ENCODE measurements around the gene DPEP3. TPM values are rescaled to one million over a fixed set of nuclear protein-coding genes. Genes with fewer than 3 reads are reported as not detected.

The DPEP3 gene
- total RNA-seq, 2 donors from 2014 or later = not detected

DNA sequence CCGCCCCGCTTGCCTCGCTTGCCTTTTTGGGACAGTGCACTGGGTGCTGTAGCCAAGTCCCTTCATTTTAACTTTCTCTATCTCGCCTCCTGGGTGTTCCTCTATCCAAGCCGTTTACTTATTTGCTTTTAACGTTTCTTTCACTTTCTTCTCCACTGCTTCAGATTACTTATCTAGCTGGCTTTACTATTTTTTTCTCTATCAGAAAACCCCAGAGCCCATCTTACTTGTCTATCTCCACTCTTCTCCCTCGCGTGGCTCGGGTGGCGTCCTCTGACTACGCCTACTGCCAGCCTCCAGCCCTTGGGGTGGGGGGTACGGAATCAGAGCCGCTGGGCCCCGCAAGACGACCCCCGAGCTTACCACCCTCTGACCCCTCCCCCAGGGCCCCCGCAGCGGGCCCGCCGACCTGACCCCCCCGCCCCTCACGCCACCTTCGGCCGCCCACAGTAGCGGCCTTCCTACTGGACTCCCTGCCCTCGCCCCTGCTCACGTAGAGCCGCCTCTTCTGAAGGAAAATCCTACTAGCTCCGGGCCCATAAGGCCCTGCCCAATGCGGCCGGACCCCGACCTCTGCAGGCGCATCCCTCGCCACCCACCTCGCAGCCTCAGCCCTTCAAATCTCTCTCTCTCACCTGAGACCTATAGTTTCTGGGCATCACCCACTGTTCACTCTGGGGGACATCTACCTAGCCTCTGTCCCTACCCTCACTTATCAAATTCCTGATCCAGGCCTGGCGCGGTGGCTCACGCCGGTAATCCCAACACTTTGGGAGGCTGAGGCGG, 10.9 kb downstream of the DPEP3 start:
- no peak for DNase-seq
- peak in 1 of 2 donors; percentile 0 for ATAC-seq
- intact Hi-C loops (cut with DNase I) = no loop called here

GRCh38 chr16:67968400-67969253, 11.7 kb downstream of the DPEP3 start, which contains the start of gene SLC12A4:
Gene SLC12A4 (minus strand): TSS chr16:67968637. CDS start chr16:67968553, 84 bp downstream.
- peak; percentile 91 to 93 for ATAC-seq
- DNase-seq = peak; percentile 91
- intact Hi-C loops (cut with DNase I) = no loop called here

GRCh38 chr16:67967958-67968399, 12.3 kb downstream of the DPEP3 start:
- ATAC-seq (peak; percentile 54), DNase-seq (peak; percentile 72)
- intact Hi-C loops (cut with DNase I) = no loop called here

DNA sequence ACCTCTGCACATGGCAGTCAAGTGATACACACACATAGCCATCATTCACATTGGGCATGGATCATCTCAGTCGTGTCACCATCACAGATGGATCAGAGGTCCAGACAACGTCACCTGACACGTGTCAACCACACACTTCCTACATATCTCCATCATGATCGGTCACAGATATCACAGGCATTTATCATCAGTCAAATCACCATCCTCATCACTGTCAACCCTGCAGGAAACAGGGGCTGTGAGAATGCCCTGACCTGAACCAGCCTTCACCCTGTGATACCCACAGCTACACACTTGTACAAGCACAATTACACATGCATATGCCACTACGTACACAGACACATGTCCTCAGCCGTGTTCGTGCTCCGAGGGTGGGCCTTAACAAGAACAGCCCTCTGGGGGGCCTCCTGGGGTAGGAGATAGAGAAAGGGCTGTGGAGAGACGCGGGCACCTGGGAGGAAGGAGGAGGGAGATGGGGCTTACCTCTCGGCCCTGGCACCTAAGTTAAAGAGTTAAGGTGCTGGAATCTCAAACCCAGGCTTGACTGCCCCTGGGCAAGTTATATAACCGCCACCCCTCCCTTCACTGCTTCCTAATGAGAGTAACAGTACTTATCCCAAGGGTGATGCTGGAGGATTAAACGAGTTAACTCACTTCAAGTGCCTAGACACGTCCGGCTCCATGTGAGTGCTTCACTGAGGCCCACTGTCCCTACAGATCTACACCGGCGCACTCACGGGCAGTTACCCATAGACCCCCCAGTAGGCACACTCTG, 12.9 kb downstream of the DPEP3 start:
- intact Hi-C loops (cut with DNase I) = no loop called here
- DNase-seq = no peak
- ATAC-seq = peak in 1 of 2 donors; percentile 0

DNA sequence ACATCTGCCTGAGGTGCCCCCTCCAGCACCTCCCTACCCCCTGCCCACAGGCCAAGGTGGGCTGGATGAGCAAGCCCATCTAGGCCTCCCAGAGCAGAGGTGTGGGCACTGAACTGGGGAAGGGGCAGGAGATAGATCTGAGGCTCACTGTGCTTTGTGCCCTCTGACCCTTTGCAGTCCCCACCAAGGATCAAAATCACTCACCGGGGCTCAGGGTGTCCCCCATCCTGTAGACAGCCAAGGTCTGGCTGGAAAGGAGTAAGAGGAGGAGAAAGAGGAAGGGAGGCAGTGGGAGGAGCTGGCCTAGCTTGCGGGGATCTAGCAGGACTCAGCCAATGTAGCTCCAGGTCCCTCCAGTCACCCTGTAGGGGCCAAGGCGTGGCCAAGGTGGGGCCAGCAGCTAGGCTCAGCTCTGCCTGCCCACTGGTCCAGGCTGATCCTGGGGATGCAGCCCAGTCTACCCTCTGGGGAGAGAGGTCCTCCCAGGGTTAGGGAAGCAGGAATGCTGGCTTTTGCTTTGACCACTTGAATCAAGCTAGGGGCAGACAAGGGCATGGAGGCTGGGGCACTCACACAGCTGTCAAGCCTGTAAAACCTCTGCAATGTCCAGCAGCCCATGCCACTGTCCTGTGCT, 13.6 kb downstream of the DPEP3 start:
- ATAC-seq = peak in 1 of 2 donors; percentile 9
- DNase-seq = peak; percentile 50
- intact Hi-C loops (cut with DNase I) = no loop called here

GRCh38 chr16:67965668-67966548, 14.4 kb downstream of the DPEP3 start:
- intact Hi-C loops (cut with DNase I) = no loop called here
- ATAC-seq (no peak), DNase-seq (no peak)

DNA sequence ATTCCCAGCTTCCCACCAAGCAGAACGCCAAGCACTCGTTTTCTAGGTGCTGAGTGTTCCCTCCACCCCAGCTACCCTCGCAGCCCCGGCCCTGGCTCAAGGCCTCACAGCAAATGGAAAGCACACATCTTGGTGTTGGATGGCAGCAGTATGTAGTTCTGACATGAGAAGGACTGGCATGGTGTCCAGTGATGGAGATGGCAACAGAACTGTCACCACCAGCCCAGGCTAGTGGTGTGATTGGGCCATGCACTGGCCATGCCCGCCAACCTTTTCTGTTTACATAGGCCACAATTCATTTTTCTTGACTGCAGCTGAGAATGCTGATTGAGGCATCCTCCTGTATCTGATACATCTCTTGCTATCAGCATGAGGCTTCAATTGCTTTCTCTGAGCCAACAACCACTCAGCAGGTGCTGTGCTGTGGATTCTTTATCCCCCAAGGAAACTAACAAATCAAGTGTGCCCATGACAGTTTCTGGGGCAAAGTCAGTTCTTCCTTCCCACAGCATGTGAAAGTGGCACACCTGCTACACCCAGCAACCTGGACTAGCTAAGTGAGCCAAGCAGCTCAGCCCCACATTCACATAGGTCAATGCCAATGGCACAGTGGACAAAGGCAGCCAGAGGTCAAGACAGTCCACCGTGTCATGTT, 15.7 kb downstream of the DPEP3 start:
- ATAC-seq (no peak), DNase-seq (no peak)
- intact Hi-C loops (cut with DNase I) = no loop called here

GRCh38 chr16:67963662-67964321, 16.5 kb downstream of the DPEP3 start:
- DNase-seq (peak; percentile 65), ATAC-seq (peak in 1 of 2 donors; percentile 1)
- intact Hi-C loops (cut with DNase I) = no loop called here

GRCh38 chr16:67963292-67963661, 17.0 kb downstream of the DPEP3 start:
- ATAC-seq = no peak
- intact Hi-C loops (cut with DNase I) = no loop called here
- DNase-seq = no peak

GRCh38 chr16:67962135-67962534, 18.2 kb downstream of the DPEP3 start:
- DNase-seq (no peak), ATAC-seq (no peak)
- intact Hi-C loops (cut with DNase I) = no loop called here

DNA sequence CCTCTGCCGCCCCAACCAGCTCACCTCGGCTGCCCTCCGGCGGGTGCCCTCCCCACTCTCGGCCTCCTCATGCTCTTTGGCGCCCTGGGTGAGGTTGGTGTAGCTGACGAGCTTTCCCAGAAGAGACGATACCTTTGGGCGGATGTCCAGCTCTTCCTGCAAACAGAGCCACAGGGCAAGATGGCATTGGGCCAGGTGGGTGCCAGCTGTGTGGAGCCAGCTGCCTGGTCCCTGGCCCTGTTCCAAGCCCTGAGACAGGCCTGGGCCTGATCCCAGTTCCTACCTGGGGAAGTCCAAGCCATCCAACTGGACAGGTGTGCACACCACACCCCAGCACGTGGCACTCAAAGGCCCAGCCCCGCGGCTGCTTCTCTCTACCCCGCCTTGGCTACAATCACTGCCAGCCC, 18.7 kb downstream of the DPEP3 start:
- ATAC-seq = no peak
- DNase-seq = peak; percentile 74
- intact Hi-C loops (cut with DNase I) = no loop called here

- DNase-seq (peak; percentile 88), ATAC-seq (peak; percentile 70 to 77)
- intact Hi-C loops (cut with DNase I) = no loop called here
Measured at GRCh38 chr16:67959536-67960329, 20.6 kb downstream of the DPEP3 start.

GRCh38 chr16:67957622-67958021, 22.7 kb downstream of the DPEP3 start:
- intact Hi-C loops (cut with DNase I) = no loop called here
- DNase-seq (no peak), ATAC-seq (no peak)

DNA sequence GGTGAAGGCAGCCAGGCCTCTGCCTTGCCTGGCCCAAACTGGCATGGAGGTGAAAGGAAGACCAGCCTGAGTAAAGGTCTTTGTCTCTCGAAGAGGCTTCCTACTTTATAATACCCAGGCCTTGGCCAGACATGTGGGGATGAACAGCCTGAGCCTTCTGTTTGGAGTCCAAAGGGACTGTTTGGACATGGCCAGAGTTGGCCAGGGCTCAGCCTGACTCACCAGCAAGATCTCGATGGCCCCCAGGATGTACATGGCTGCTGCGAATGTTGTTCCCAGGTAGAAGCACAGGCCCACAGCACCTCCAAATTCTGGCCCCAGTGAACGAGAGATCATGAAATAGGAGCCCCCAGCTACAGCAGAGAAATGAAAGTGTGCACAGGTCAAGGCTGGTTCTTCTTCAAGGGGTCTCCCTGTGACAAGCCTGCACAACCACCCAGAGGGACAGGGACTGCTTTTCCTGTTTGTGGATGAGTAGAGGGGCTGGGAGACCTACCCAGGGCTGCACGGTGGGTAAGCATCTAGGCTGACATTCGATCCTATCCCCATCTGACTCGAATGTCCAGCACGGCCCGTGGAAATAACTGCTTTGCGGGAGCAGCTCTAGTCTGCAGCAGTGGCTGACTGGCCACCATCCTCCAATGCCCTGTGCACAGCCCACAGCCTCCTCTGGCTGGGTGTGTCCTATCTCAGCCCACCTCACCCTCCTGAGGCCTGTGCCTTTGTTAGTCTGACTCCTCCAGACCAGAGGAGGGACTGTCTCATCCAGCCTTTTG, 25.7 kb downstream of the DPEP3 start:
- no peak for ATAC-seq

DNA sequence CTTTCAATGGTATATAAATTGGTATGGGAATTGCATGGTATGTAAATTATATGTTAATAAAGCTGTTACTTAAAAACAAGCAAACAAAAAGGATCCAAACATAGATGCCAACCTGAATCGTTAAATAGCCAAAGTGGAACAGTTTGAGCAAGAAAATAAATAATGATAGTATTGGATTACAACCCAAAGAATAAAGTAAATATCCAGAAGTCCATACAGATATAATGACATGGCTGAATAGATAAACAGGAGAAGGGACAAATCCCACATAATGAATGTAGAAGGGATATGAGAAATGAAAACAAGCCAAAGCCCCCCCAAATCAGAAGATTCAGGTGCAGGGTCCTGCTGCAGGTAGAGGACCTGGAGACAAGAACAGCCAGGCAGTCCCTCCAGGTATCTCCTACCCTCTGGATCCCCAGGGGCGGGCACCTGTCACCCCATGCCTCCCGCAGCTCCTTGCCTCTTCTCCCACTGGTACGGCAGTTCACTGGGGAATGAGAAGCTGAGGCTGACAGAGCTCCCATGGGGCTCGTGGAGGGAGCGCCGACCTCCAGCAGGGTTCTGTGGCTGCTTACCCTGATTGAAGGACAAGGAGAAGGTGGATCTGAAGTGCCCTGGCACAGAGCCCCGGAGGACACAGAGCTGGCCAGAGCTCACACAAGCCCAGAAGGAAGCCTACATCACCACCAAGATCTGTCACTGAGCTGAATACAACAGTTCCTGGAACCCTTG, 26.5 kb downstream of the DPEP3 start:
- intact Hi-C loops (cut with DNase I) = no loop called here
- ATAC-seq (no peak), DNase-seq (no peak)

More for the DNA sequence above, 25.7 kb downstream of the DPEP3 start:
- intact Hi-C loops (cut with DNase I) = no loop called here
- DNase-seq = no peak
